ENCODE results near the gene MT1H. TPM values are rescaled to one million over a fixed set of nuclear protein-coding genes. Genes with fewer than 3 reads are reported as not detected.
A peak's percentile ranks its signal among the peaks of the same experiment; 100 is the strongest.

The MT1H gene
- total and polyA plus RNA-seq, 4 donors = 4.4 to 1,775 (median 938) TPM

- TF ChIP-seq HNF4A (conservative IDR thresholded peaks at IDR 0.05) (peak; percentile 75 to 79), YY1 (IDR thresholded peaks at IDR 0.05) (peak; percentile 30), ZBTB33 (IDR thresholded peaks at IDR 0.05) (no peak), EGR1 (IDR thresholded peaks at IDR 0.05; ENCODE audit: low read depth in 2 of 2) (no peak), GABPA (IDR thresholded peaks at IDR 0.05 in 1 of 2, conservative IDR thresholded peaks at IDR 0.05 in 1 of 2) (no peak)
These were observed 11.9 kb upstream of the MT1H start, which contains the start of gene MT1F (continued) for GRCh38 chr16:56657555-56658326.

- H3K4me1 ChIP-seq (ENCODE audit: control insufficient read depth in 4 of 4, insufficient read depth in 4 of 4, low read length in 3 of 4) = peaks cover 6 to 19% (median 15%) of the 10 kb centered on the region in 4 donors
- peak overlapping the region; percentile 70 to 85 for H3K27ac ChIP-seq (ENCODE audit: low read depth in 1 of 2, low read length in 2 of 2)
- peak overlapping the region; percentile 48 to 55 for H3K9ac ChIP-seq (ENCODE audit: low read depth in 1 of 2, low read length in 2 of 2)
- peak overlapping the region; percentile 54 to 74 (median 69) for H3K4me3 ChIP-seq (ENCODE audit: low read depth in 1 of 3, low read length in 3 of 3)
- peaks cover 0 to 3% (median 0%) of the 10 kb centered on the region in 4 donors for H3K36me3 ChIP-seq (ENCODE audit: control insufficient read depth in 4 of 4, insufficient read depth in 3 of 4, low read depth in 1 of 4, low read length in 3 of 4)
- TF ChIP-seq ATF3 (IDR thresholded peaks at IDR 0.05) (no peak), RAD21 (IDR thresholded peaks at IDR 0.05) (no peak), CTCF (IDR thresholded peaks at IDR 0.05; ENCODE audit: low read depth, low read length, missing input control) (no peak), REST (IDR thresholded peaks at IDR 0.05) (no peak), RXRA (IDR thresholded peaks at IDR 0.05) (no peak), HNF4G (IDR thresholded peaks at IDR 0.05) (no peak), HNF4A (conservative IDR thresholded peaks at IDR 0.05) (no peak), YY1 (IDR thresholded peaks at IDR 0.05) (no peak), SP1 (IDR thresholded peaks at IDR 0.05) (no peak), JUND (IDR thresholded peaks at IDR 0.05) (no peak), FOXA2 (IDR thresholded peaks at IDR 0.05) (no peak), EGR1 (IDR thresholded peaks at IDR 0.05; ENCODE audit: low read depth in 2 of 2) (no peak)
- H3K9me3 ChIP-seq (ENCODE audit: control insufficient read depth in 4 of 4, low read length in 3 of 4) = no peaks in the 10 kb centered on the region
- 21% methylated on average over 10 of the region's 10 CpGs for WGBS
- H3K27me3 ChIP-seq (ENCODE audit: control insufficient read depth in 4 of 4, insufficient read depth in 4 of 4, low read length in 3 of 4) = no peaks in the 10 kb centered on the region
- DNase-seq (ENCODE audit: low spot score) = no peak
These were observed 11.2 kb upstream of the MT1H start for GRCh38 chr16:56658327-56658875.
